Stimulated activated CD8-positive, alpha-beta memory T cell treated with anti-CD3 and anti-CD28 coated beads, Interleukin-4, amount 100 ng/mL, for 4 hours (primary cell): Measurements from ENCODE around the gene ASB18.
"Not testable (repeated sequence)": the region's sequence is repeated elsewhere in the genome, so short reads cannot be mapped to it uniquely, and the experiment has no call there.

Experiments
- DNase-seq, 2 donors: peaks; one replicate each; pipeline ENCODE4 v3.0.0-alpha.2; 2020; ENCODE audit warnings: low read depth in 2 of 2, low spot score in 1 of 2

ASB18 gene

GRCh38 chr2:236286873-236287545 is 22.8 kb upstream of the ASB18 start:
- DNase-seq, result no peak

GRCh38 chr2:236284208-236284607 is 20.0 kb upstream of the ASB18 start:
- no peak for DNase-seq

- DNase-seq, result no peak
These were observed 18.2 kb upstream of the ASB18 start for GRCh38 chr2:236282406-236282805.

- DNase-seq, result no peak
These were observed 17.2 kb upstream of the ASB18 start for GRCh38 chr2:236281423-236281822.

GRCh38 chr2:236273126-236273525 is 8.9 kb upstream of the ASB18 start:
- DNase-seq, result no peak

- DNase-seq, result no peak
These were observed 7.6 kb upstream of the ASB18 start for GRCh38 chr2:236271851-236272250.

GRCh38 chr2:236269876-236270275 is 5.7 kb upstream of the ASB18 start:
- DNase-seq, result not testable (repeated sequence)

GRCh38 chr2:236265675-236266074 is 1.5 kb upstream of the ASB18 start:
- no peak for DNase-seq

GRCh38 chr2:236262238-236262637 is 2.0 kb downstream of the ASB18 start:
- DNase-seq, result no peak

GRCh38 chr2:236261452-236261851 is 2.8 kb downstream of the ASB18 start:
- DNase-seq, result no peak

- DNase-seq, result no peak
These were observed 4.8 kb downstream of the ASB18 start for GRCh38 chr2:236259371-236259770.

GRCh38 chr2:236257575-236257974 is 6.6 kb downstream of the ASB18 start:
- DNase-seq, result no peak

- no peak for DNase-seq
These were observed 7.1 kb downstream of the ASB18 start for GRCh38 chr2:236257136-236257535.

- no peak for DNase-seq
These were observed 7.7 kb downstream of the ASB18 start for GRCh38 chr2:236256366-236256985.

GRCh38 chr2:236254674-236255073 is 9.5 kb downstream of the ASB18 start:
- DNase-seq, result no peak

GRCh38 chr2:236254001-236254400 is 10.2 kb downstream of the ASB18 start:
- no peak for DNase-seq

GRCh38 chr2:236252602-236253001 is 11.6 kb downstream of the ASB18 start:
- DNase-seq, result no peak

- no peak for DNase-seq
These were observed 13.2 kb downstream of the ASB18 start for GRCh38 chr2:236250909-236251579.

- DNase-seq, result no peak
These were observed 13.9 kb downstream of the ASB18 start for GRCh38 chr2:236250286-236250685.

GRCh38 chr2:236249066-236249465 is 15.1 kb downstream of the ASB18 start:
- DNase-seq, result no peak

GRCh38 chr2:236246711-236247246 is 17.4 kb downstream of the ASB18 start:
- no peak for DNase-seq

- no peak for DNase-seq
These were observed 19.9 kb downstream of the ASB18 start for GRCh38 chr2:236244256-236244655.
